Activated T-helper 1 cell treated with anti-CD3 and anti-CD28 coated beads, Interleukin-12 subunit alpha, Interleukin-12 subunit beta, Interleukin-2, Interleukin-4 antibody, amounts not matched to agents 30 ng/mL and 10 ng/mL and 1 ng/mL, durations not matched to agents 14 hours and 24 hours and 36 hours (primary cell): ENCODE results near the gene RNF13. TPM values are rescaled to one million over a fixed set of nuclear protein-coding genes. Genes with fewer than 3 reads are reported as not detected.
"Not testable (repeated sequence)": the region's sequence is repeated elsewhere in the genome, so short reads cannot be mapped to it uniquely, and the experiment has no call there.

Experiments
- DNase-seq: peaks from one replicate; pipeline ENCODE4 v3.0.0; 2021; ENCODE audit warnings: low spot score
- H3K27ac Mint-ChIP-seq: one replicate; pipeline ENCODE4 v1.8.0; 2021; ENCODE audit warnings: mild to moderate bottlenecking, mixed read lengths
- H3K27me3 Mint-ChIP-seq: one replicate; pipeline ENCODE4 v1.8.0; 2022; ENCODE audit warnings: mild to moderate bottlenecking, moderate library complexity, mixed read lengths; ENCODE audit not compliant: insufficient read depth
- H3K36me3 Mint-ChIP-seq: one replicate; pipeline ENCODE4 v1.8.0; 2021; ENCODE audit warnings: low read depth, mixed read lengths
- H3K4me1 Mint-ChIP-seq: one replicate; pipeline ENCODE4 v1.8.0; 2021; ENCODE audit warnings: low read depth, mixed read lengths
- H3K4me3 Mint-ChIP-seq: one replicate; pipeline ENCODE4 v1.8.0; 2021; ENCODE audit warnings: mild to moderate bottlenecking, moderate library complexity, mixed read lengths
- H3K9me3 Mint-ChIP-seq: one replicate; pipeline ENCODE4 v1.8.0; 2021; ENCODE audit warnings: mixed read lengths
- intact Hi-C: fragments of 100-400 bp; cut with micrococcal nuclease; formaldehyde crosslinking; loops from one replicate; pipeline ENCODE4 v1.15.1; 2024
- total RNA-seq: library from RNA; stranded (reverse); gene quantifications from 2 replicates; pipeline ENCODE4 v1.2.3, GENCODE V29; 2022

The RNF13 gene
- total RNA-seq, 1 donor from 2014 or later, result 41.1 TPM

DNA sequence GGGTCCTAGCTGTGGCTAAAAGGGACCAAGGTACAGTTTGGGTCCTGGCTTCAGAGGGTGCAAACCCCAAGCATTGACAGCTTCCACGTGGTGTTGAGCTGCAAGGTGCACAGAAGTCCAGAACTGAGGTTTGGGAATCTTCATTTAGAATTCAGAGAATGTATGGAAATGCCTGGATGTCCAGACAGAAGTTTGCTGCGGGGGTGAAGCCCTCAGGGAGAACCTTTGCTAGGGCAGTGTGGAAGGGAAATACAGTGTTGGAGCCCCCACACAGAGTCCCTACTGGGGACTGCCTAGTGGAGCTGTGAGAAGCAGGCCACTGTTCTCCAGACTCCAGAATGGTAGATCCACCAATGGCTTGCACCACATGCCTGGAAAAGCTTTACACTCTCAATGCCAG lies 17.9 kb downstream of the RNF13 start:
- peaks cover 60% of the 10 kb centered on the region for H3K9me3 Mint-ChIP-seq
- no peak for DNase-seq
- no peaks in the 10 kb centered on the region for H3K4me1 Mint-ChIP-seq
- peaks cover 27% of the 10 kb centered on the region for H3K36me3 Mint-ChIP-seq
- intact Hi-C loops, result no loop called here
- no peak overlapping the region for H3K27ac Mint-ChIP-seq
- no peaks in the 10 kb centered on the region for H3K27me3 Mint-ChIP-seq
- no peak overlapping the region for H3K4me3 Mint-ChIP-seq

DNA sequence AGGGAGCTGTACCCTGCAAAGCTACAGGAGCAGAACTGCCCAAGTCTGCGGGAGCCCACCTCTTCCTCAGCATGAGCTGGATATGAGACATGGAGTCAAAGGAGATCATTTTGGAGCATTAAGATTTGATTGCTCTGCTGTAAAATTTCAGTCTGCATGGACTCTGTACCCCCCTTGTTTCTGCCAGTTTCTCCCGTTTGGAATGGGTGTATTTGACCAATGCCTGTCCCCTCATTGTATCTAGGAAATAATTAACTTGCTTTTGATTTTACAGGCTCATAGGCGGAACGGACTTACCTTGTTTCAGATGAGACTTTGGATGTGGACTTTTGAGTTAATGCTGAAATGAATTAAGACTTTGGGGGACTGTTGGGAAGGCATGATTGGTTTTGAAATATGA lies 18.3 kb downstream of the RNF13 start:
- intact Hi-C loops, result no loop called here
- Mint-ChIP-seq H3K27me3 (no peaks in the 10 kb centered on the region), H3K36me3 (peaks cover 27% of the 10 kb centered on the region), H3K4me3 (no peak overlapping the region), H3K4me1 (no peaks in the 10 kb centered on the region), H3K9me3 (peaks cover 64% of the 10 kb centered on the region), H3K27ac (no peak overlapping the region)
- no peak for DNase-seq

DNA sequence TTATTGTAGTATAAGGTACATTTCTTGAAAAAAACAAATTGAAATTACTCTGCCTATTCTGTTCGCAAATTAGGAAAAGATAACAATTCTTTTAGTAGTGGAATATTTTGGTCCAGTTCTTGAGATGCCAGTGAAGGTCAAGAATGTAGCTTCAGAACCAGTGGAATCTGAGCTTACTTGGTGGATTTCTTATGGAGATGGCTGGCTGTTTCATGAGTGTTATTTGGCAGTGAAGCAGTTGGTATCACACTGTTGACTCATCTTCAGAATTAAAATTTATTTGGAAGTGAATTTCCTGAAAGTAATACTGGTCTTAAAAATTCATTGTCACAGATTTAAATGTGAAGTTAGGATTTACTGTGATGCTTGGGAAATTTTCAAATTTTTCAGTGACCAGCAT lies 19.1 kb downstream of the RNF13 start:
- Mint-ChIP-seq H3K36me3 (peaks cover 27% of the 10 kb centered on the region), H3K9me3 (peaks cover 70% of the 10 kb centered on the region)
- DNase-seq, result no peak

DNA sequence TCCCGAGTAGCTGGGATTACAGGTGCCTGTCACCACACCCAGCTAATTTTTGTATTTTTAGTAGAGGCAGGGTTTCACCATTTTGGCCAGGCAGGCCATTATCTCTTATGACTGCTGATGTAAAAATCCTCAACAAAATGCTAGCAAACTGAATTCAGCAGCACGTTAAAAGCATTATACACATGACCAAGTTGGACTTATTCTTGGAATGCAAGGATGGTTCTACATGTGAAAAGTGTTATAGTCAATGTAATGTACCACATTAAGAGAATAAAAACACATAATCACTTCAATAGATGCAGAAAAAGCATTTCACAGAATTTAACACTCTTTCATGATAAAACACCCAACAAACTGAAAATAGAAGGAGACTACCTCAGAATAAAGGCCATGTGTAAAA lies 20.2 kb downstream of the RNF13 start:
- Mint-ChIP-seq H3K27me3 (no peaks in the 10 kb centered on the region), H3K36me3 (peaks cover 37% of the 10 kb centered on the region)

More for the DNA sequence above, 19.1 kb downstream of the RNF13 start:
- H3K4me1 Mint-ChIP-seq, result no peaks in the 10 kb centered on the region
- no peak overlapping the region for H3K27ac Mint-ChIP-seq
- no peaks in the 10 kb centered on the region for H3K27me3 Mint-ChIP-seq
- intact Hi-C loops, result no loop called here
- no peak overlapping the region for H3K4me3 Mint-ChIP-seq

DNA sequence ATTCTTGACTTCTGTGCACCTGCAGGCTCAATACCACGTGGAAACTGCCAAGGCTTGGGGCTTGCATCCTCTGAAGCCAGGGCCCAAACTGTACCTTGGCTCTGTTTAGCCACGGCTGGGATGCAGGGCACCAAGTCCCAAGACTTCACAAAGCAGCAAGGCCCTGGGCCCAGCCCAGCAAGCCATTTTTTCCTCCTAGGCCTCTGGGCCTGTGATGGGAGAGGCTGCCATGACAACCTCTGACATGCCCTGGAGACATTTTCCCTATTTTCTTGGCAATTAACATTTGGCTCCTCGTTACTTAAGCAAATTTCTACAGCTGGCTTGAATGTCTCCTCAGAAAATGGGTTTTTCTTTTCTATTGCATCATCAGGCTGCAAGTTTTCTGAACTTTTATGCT lies 25.5 kb downstream of the RNF13 start:
- not testable (repeated sequence) for DNase-seq

More for the DNA sequence above, 20.2 kb downstream of the RNF13 start:
- intact Hi-C loops, result no loop called here
- no peak overlapping the region for H3K27ac Mint-ChIP-seq
- H3K4me3 Mint-ChIP-seq, result no peak overlapping the region
- DNase-seq, result no peak
- no peaks in the 10 kb centered on the region for H3K4me1 Mint-ChIP-seq
- peaks cover 81% of the 10 kb centered on the region for H3K9me3 Mint-ChIP-seq

DNA sequence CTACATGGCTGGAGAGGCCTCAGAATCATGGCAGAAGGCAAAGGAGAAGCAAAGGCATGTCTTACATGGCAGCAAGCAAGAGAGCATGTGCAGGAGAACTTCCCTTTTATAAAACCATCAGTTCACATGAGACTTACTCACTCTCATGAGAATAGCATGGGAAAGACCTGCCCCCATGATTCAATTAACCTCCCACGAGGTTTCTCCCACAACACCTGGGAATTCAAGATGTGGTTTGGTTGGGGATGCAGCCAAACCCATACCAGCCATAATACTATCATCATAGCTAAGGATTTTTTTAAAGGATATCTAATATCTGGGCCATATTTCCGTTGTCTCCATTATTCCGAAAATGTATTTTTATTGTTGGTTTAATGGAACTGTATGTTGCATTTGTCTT lies 26.5 kb downstream of the RNF13 start:
- intact Hi-C loops, DNase-seq, H3K27ac Mint-ChIP-seq, H3K4me3 Mint-ChIP-seq, H3K27me3 Mint-ChIP-seq, H3K4me1 Mint-ChIP-seq: not testable (repeated sequence)
- Mint-ChIP-seq H3K36me3 (peaks cover 20% of the 10 kb centered on the region), H3K9me3 (peaks cover 37% of the 10 kb centered on the region)

More for the DNA sequence above, 25.5 kb downstream of the RNF13 start:
- H3K27me3 Mint-ChIP-seq, H3K4me3 Mint-ChIP-seq, intact Hi-C loops, H3K4me1 Mint-ChIP-seq, H3K27ac Mint-ChIP-seq: not testable (repeated sequence)
- Mint-ChIP-seq H3K36me3 (peaks cover 20% of the 10 kb centered on the region), H3K9me3 (peaks cover 47% of the 10 kb centered on the region)

DNA sequence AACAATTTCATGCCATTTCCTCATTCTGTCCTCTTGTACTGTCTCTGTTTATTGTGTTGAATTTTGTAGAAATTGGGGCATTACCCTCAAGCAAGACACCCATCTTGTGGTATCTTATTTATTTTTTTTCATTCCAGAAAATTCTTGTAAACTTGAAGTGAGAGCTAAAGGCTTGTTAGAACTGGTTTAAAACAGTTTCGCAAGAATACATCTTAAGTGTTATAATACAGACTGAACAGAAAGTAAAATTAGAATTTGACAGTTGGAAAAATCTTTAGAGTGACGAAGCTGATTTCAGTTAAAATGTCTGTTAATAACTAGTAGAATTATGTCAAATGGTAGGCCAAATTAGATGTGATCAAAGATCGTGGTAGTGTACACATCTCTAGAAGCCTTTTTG lies 26.9 kb downstream of the RNF13 start:
- Mint-ChIP-seq H3K36me3 (peaks cover 16% of the 10 kb centered on the region), H3K9me3 (peaks cover 33% of the 10 kb centered on the region), H3K27me3 (no peaks in the 10 kb centered on the region), H3K4me3 (no peak overlapping the region), H3K4me1 (peaks cover 10% of the 10 kb centered on the region), H3K27ac (no peak overlapping the region)
- intact Hi-C loops, result no loop called here
- DNase-seq, result no peak

DNA sequence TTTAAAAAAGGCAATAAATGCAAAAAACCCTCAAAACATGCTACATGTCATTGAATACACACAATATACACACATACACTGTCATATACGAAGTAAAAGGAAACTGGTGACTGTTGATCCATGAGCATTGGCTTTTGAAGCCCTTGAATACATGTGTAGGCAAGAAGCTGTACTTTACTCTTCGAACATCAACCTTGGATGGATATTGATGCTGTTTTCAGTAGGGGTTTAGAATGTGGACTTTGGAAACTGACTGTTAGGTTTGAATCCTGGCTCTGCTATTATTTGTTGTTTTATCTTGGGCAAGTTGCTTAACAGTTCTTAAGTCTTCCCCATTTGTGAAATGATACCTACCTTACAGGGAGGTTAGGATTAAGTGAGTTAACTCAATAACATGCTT lies 30.5 kb downstream of the RNF13 start:
- intact Hi-C loops, result no loop called here
- no peak overlapping the region for H3K27ac Mint-ChIP-seq
- H3K9me3 Mint-ChIP-seq, result peaks cover 4% of the 10 kb centered on the region
- peaks cover 15% of the 10 kb centered on the region for H3K36me3 Mint-ChIP-seq
- no peak for DNase-seq
- H3K4me1 Mint-ChIP-seq, result peaks cover 15% of the 10 kb centered on the region
- H3K27me3 Mint-ChIP-seq, result no peaks in the 10 kb centered on the region
- H3K4me3 Mint-ChIP-seq, result no peak overlapping the region

DNA sequence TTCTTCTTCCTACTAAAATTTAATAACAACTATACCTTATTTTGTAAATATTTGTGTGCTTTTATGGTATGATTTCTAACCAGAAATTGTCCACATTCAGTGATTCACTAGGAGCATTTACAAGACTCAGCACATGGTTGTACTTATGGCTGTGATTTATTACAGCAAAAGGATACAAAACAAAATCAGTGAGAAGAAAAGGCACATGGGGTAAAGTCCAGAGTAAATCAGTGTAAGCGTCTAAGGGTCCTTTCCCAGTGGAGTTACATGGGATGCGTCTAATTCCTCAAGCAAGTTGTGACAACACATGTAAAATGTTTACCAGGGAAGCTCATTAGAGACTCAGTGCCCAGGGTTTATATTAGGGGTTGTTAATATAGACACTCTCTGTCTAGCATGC lies 31.1 kb downstream of the RNF13 start:
- intact Hi-C loops, result no loop called here
- DNase-seq, result no peak
- no peak overlapping the region for H3K27ac Mint-ChIP-seq
- H3K4me1 Mint-ChIP-seq, result peaks cover 15% of the 10 kb centered on the region
- no peaks in the 10 kb centered on the region for H3K27me3 Mint-ChIP-seq
- peaks cover 4% of the 10 kb centered on the region for H3K9me3 Mint-ChIP-seq
- H3K36me3 Mint-ChIP-seq, result peaks cover 18% of the 10 kb centered on the region
- no peak overlapping the region for H3K4me3 Mint-ChIP-seq

DNA sequence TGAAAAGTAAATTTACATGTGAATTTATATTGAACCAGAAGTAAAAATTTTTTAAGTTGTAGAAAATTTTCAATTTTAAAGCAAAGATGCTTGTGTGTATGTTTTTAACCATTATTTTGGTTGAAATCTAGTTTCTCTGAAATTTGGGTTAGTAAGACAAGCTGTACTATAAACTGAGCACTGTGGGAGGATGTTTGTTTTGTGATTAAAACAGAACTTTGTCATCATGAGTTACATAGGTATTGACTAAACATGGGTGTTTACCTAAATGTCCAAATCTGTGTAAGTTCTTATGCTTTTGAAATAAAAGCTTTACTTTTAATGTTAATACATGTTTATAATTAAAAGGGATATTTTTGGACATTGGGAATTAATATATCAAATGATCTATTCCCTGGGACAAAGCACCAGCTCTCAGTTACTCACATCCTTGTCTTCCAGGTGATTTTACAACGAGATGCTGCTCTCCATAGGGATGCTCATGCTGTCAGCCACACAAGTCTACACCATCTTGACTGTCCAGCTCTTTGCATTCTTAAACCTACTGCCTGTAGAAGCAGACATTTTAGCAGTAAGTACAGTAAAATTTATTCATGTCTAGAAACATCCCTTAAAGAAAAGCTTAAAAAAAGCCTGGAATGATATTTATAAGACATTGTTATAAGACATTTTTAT lies 32.7 kb downstream of the RNF13 start:
- no peak for DNase-seq
- H3K9me3 Mint-ChIP-seq, result no peaks in the 10 kb centered on the region
- no peaks in the 10 kb centered on the region for H3K27me3 Mint-ChIP-seq
- peaks cover 19% of the 10 kb centered on the region for H3K36me3 Mint-ChIP-seq
- H3K27ac Mint-ChIP-seq, result no peak overlapping the region
- peaks cover 10% of the 10 kb centered on the region for H3K4me1 Mint-ChIP-seq
- no peak overlapping the region for H3K4me3 Mint-ChIP-seq
- intact Hi-C loops, result no loop called here

DNA sequence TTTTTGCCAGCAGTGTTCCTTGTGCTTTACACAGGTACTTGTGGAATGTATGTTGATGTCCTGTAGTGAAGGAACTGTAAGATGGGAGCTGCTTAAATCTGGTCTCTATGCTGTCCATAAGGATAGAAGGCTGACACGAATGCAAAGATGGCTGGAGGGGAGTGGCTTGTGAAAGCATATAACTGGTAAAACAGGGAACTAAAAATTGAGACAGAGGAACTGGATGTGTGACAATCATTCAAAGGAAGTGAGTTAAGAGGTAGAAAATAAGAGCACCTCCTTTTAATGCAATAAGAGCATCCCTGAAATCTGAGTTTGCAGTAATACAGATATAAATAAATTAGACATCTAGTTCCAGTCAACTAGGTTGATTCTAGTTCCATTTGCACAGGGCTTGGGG lies 35.2 kb downstream of the RNF13 start:
- no peak for DNase-seq
- Mint-ChIP-seq H3K36me3 (peaks cover 23% of the 10 kb centered on the region), H3K27me3 (no peaks in the 10 kb centered on the region), H3K9me3 (no peaks in the 10 kb centered on the region), H3K4me3 (no peak overlapping the region), H3K27ac (no peak overlapping the region), H3K4me1 (peaks cover 6% of the 10 kb centered on the region)
- intact Hi-C loops, result no loop called here

DNA sequence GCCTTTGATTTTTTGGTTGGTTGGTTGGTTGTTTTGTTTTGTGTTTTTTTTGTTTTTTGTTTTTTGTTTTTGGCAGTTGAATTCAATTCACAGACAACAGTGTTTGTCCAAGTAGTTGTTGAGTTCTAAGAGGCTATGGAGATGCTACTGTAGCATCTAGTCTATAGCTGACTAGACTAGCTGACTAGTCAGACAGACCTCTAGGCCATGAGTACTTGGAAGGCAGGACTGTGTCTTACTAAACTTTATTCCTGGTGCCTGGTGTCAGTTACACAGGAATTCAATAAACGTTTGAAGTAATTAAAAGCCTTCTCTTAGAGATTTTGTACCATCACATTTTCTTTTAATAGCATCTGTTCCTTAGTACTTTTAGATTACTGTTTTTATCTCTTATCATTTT lies 35.7 kb downstream of the RNF13 start:
- H3K4me3 Mint-ChIP-seq, result no peak overlapping the region
- no peaks in the 10 kb centered on the region for H3K27me3 Mint-ChIP-seq
- no peak for DNase-seq
- no peaks in the 10 kb centered on the region for H3K9me3 Mint-ChIP-seq
- intact Hi-C loops, result no loop called here
- peaks cover 6% of the 10 kb centered on the region for H3K4me1 Mint-ChIP-seq
- no peak overlapping the region for H3K27ac Mint-ChIP-seq
- H3K36me3 Mint-ChIP-seq, result peaks cover 24% of the 10 kb centered on the region

DNA sequence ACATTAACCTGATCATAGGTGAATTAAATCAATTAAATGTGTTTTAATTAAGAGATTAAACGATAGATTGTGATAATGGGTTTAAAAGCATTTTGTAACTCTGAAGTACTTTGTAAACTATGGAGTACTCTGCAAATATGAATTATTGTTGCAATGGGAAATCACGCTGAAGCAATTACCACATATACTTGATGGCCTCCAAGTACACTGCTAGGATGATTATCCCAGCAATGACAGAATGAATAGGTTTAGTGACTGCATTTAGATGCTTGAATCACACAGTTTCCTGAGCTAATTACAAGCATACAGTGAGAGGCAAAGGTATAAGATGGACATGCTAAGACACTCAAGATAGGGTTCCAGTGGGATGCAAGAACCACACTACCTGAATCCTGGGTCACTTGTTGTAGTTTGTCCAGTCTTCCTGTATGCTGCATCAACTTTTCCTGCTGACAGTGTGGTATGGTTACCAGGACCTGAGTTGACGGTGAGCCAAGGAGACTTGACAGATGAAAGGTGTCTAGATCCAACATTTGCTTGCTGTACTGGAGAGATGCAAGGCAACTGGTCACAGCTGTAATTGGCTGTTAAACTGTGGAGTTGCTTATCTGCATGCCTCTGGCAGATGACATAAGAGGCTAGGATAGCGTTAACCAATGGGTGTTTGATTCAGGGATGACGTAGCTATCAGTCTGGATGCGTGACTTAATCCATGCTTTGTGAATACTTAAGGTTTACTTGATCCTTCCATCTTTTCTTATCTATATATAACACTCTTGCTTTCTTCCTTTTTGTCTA lies 38.0 kb downstream of the RNF13 start:
- intact Hi-C loops, result no loop called here
- H3K4me1 Mint-ChIP-seq, result peaks cover 6% of the 10 kb centered on the region
- H3K36me3 Mint-ChIP-seq, result peaks cover 35% of the 10 kb centered on the region
- H3K9me3 Mint-ChIP-seq, result no peaks in the 10 kb centered on the region
- no peak overlapping the region for H3K27ac Mint-ChIP-seq
- H3K27me3 Mint-ChIP-seq, result no peaks in the 10 kb centered on the region
- no peak for DNase-seq
- H3K4me3 Mint-ChIP-seq, result no peak overlapping the region
